Smooth muscle cell of the brain vasculature (primary cell): ENCODE results near the gene ESYT2.

Experiments
- DNase-seq: peaks from one replicate; pipeline ENCODE4 v3.0.0-alpha.2; 2012; ENCODE audit warnings: low read depth, low spot score

The ESYT2 gene

DNA sequence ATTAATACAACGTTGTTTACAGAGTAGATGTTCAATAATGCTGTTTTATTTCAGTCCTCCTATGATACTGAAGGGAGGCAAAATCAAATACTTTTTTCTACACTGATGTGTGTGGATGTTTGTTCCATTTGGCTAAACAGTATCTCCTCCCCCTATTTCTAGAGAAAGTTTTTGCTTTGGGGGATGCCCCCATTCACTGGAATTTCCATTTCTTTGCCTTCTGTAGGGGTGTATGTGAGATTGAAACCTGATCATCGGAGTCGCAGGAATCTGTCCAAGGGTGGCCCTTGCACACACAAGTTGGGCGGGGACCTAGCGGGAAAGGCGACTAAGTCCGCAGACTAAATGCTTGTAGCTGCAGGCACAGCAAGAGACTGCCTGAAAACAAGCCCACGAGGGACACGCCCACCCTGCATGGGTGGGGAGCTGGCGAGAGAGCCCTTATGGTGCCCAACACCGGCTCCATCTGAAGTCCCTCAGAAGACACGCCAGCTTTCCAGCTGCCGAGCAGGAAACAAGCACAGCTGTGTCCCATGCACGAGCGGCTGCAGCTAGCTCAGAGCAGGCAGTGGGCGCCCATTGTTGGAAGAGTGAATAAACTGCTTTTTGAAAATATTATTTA, 58.0 kb downstream of the ESYT2 start:
- DNase-seq = no peak

DNA sequence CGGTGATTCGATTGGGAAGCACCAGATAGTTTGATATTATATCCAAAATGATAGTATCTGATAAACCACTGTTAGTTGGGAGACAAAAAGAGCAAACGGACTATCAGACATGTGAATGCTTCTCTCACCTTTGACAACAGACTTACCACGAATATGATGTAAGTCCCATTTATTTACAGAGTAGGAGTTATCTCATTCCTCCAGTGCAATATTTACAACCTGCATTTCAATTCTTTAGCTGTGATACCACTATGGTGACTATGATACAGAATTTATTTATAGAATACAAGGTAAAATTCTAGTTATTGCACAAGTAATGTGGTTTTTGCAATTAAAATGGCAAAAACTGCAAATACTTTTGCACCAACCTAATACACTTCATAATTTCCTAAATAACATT, 61.6 kb downstream of the ESYT2 start:
- DNase-seq = no peak

DNA sequence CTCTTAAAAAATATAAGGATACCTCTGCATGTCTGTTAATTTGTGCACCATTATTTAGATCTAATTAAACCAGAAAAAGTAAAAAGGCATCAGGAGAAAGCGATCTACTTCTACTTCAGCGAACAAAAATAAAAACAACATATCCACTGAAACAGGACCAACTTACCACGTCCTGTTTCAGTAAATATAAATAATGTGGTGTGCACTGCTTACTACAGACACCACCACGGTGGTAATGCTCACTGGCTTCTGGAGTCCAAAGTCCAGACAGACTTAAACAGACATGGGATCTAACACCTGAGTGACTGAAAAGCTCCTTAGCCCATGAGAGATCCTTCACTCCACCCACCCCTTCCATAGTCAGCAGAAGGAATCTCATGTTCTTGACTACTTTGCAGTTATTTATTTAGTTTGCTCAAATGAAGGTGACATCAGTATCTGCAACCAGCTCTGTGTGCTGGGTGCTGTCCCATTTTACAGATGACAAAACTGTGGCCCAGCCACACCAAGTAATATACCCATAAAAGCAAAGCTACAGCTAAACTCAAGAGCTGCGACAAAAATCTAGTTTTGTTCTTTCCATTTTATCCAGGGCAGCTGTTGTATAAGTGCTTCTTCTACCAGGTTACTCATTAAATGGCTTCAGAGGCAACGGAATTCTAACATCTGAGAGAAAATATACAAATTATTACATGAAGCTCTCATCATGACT, 62.6 kb downstream of the ESYT2 start:
- DNase-seq = no peak

DNA sequence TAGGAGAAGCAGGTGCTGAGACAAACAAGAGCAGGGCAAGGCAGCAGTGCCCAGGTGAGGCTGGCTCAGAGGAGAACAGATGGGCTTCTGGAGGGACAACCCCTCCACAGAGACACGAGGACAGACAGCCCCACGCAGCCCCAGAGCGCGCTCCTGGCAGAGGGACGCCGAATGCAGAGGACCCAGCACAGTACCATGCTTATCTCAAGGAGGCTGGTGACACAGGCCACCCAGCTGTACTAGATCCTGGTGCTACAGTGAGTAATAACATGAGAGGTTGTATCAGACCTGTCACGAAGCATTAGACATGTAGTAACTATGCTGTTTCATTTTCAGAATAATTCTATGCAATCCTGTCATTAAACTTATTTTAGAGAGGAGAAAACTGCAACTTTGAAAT, 64.3 kb downstream of the ESYT2 start:
- no peak for DNase-seq

DNA sequence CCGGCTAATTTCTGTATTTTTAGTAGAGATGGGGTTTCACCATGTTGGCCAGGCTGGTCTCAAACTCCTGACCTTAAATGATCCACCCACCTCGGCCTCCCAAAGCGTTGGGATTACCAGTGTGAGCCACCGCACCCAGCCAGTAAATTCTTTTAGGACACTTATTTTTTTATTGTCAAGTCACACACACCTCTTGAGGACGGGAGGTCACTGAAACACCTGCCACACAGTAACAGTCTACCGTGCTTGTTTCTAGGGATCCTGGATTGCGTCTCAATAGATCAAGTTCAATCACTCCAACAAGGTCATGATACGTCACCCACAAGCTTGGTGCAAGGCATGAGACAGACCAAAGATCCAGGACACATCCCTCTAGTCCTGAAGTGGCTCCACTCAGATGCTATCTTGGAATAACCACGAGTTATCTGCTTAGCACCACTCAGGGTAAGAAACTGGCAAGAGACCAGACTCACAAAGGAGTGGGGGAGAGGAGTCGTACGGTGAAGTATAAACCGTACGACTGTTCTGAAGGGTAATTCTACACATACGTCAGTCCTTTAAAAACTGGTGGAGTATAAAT, 65.8 kb downstream of the ESYT2 start:
- DNase-seq = no peak

DNA sequence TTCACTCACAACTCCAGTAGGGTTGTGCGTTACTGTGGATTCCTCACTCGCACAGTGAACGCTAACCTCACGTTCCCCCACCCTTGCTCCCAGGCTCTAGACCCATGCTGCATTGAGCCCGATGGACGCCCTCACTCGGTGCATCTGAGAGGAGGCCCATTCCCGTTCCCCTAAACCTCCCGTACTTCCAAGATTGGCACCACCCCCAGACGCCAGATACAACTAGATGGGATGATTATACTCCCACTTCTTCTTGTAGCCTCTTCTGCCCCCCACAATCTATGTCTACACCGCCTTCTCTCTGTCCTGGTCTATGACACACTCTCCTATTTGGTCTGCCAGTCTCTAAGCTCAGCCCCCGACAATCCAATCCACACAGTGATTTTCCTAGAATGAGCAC, 67.4 kb downstream of the ESYT2 start:
- no peak for DNase-seq

DNA sequence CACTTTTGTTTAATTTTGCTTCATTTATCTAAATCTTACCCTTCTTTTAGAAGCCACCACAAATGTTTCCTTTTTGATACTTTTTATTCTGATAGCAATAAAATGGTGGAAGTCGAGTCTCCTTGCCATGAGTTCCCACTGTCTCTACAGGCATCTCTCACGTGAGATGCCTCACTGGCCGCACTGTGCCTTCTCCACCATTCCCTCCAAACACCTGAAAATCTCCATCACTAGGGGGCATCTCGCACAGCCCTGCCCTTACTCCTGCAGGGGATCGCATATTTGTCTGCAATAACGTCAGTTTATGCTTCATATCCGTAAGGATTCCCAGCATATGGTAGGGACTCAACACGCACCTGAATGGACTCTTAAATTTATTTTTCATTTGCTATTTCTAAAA, 68.4 kb downstream of the ESYT2 start:
- no peak for DNase-seq

DNA sequence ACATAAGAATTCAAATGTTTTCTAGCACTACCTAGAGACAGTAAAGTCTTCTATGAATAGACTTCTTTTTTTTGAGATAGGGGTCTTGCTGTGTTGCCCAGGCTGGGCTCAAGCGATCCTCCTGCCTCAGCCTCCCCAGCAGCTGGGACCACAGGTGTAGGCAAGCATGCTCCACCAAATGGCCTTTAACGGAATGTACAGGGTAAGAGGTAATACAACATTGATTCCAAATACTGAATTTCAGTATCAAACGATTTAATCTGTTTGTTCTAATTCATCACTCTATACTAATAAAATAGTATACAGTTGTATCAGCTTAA, 68.9 kb downstream of the ESYT2 start:
- DNase-seq = no peak

DNA sequence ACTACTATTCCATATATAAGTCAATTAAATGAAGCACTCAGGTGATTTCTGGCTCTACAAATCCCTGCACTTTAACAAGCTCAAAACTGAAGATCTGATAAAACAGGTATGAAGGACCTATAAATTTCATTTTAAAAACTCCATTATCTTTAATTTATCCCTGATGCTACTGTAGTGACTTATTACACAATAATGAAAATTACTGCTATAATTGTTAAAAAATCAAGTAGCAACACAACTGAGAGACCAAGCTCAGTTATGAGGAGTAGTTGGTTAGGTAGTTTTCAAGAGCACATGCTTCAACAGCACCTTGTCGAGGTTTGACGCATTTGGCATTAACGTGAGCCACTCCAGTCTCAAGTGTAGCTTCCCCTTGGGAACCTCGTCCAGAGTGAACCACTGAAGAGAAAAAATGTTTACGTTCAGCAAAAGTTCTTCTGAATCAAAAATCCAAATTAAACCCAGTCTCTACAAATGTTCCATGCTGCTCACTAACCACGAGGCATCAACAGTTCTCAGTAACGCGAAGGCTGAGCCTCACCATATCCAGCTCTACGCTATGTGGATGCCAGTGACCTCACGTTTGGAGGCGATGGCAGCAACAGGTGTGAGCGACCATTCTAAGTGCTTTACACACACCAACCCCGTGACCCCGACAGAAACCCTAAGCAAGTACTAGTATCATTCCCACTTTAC, 69.4 kb downstream of the ESYT2 start:
- no peak for DNase-seq

DNA sequence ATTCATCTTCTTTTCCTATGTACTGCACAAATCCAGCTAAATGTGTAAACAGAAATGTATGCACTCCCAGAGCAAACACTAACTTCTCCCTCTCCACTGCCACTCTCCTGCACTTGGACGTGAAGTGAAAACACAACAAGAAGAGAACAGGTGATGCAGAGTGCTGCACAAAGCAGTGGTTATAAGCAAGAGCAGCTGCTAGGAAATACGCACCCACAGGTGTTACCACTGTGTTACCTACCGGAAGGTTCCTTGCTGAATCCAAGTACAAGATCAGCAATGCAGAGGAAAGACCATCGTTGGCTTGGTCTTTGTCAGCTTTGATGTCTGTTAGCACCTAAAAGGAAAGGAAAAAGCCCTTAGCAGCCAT, 70.1 kb downstream of the ESYT2 start:
- DNase-seq = no peak

DNA sequence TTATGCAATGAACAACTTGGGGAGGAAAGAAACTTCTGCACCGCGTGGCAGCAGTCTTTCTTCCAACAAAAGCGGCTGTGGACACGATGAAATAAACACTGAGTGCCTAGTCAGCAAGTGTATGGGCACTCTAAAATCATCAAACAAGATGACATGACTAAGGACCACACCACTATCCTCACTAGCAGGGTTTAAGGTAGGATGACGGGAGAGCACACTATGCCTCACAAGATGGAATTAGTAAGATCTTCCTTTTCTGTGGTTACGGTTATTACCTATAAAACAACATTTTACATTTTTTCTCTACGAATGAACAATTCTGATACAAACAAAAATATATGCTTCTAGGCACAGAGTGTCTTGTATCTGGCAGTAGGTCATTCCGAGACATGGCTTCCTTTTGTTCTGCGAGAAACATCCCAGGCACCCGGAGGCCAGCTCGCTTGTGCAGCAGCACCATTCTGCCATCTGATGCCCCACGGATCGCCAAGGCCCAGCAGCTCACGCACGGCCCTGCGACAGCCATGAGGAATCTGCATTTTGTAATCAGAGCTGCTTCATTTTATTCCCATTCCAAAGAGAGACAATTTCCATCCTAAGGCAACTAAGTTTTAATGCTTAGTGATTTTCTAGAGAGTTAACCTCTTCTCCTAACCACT, 70.6 kb downstream of the ESYT2 start:
- no peak for DNase-seq

DNA sequence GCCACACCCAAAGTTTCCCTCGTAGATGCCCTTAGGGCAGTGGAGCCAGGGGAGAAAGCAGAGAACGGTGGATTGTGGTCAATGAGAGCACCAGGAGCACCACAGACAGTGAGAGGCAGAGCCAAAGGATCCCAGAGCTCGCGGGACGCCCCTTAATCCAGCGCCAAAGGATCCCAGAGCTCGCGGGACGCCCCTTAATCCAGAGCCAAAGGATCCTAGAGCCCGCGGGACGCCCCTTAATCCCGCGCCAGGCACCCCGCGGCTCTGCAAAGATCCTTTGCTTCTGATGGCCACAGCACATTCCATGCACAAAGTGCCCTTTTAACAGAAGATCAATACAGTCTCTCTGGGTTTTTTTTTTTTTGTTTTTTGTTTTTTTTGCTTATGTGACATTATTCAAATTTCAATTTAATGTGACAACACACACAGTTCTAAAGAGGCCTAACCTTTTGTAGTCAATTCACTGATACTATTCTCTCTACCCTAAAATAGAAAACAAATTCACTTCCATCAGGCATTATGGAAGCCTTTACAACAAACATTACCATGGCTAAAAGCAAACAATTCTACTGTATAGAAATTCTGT, 71.8 kb downstream of the ESYT2 start:
- DNase-seq = no peak

DNA sequence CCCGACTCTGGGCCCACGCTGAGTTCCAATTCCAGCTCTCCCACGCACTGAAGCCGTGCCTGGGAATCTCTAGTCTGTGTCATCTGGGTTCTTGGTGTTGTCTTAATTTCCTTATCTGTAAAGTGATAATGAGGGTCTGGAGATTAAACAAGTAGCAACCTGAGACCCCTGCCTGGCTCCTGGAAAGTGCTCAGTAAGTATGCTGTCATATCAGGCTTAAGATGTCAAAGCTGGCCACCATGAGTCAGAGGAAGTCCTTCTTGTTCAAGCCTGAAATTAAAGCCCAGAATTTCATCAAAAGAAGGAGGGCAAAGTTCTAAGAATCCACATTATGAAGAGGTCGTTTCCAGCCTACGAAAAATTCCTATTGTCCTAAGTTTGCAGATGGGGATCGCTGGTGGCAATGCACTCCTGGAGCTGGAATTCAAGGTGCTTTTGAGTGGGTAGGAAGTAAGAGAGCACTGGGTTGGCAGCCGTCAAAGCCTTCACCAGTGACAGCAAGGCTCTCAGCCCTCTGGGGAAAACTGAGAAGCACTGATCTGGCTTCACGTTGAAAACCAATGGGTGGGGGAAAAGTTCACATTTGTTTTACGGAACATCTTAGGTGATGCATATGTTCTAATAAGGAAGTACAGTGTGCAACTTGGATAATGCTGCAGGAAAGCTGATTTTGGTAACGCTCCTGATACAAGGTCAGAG, 74.4 kb downstream of the ESYT2 start:
- no peak for DNase-seq

DNA sequence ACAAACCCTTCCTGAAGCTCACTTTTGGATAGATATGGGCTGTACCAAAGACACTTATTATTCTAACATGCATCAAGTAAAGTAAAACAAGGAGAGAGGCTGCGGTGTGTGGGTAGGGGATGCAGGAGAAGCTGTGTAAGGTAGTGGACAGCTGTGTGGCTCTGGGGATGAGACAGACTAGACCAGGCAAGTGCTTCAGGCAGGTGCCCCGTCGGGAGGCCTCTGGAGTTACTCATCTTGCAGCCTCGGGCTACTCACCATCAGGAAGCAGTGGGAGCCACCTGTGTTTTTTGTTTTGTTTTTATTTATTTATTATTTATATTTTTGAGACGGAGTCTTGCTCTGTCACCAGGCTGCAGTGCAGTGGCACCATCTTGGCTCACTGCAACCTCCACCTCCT, 75.4 kb downstream of the ESYT2 start:
- no peak for DNase-seq

DNA sequence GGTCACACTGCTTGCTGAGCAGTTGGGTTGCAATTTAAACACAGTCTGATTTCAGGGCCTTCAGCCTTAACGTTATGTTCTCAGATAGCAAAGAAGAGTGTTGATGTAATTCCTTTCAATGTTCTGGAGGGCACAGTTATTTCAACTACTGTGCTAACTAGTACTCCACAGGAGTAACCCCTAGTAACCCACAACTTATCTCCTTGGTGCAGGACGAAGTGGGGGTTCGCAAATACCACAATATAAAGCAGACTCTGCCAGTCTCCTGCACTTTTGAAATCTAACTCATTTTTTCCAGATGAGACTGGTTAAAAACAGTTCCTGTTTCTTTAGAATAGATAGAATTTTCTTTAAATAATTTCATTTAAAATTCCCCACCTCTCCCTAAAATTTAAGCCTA, 77.6 kb downstream of the ESYT2 start:
- DNase-seq = no peak

DNA sequence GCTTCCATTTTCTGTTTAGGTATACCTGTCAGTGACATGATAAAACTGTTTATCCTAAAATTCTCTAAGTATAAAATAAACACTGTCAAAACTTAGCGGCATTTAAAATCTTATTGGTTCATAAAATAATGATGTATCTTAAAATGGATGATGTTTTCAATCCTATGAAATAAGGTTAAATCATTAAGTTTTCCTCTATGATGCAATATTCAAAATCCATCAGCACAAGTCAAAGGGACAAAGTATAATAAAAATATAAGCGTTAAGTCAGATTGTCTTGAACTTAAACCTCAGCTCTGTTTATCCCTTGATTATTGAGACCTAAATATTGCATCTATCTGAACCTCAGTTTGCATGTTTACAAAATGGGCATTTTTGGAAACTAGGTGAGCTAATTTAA, 78.1 kb downstream of the ESYT2 start:
- DNase-seq = no peak

DNA sequence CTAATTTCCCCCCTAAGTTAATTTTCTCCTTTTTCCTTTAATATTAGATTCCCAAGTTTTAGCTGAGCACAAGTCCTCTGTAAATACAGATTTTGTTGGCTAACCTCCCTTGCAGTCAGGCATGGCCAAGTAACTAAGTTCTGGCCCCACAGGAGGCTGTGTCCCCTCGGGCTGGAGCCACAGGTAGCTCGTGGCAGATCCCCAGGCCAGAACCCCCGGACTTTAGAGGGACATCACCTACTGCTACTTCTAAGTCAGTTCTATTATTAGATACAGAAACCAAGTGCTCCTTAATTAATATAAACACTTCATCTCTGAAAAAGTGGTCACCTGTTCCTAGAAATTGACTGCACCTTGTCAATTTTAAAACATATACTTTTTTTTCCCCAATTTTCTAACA, 78.6 kb downstream of the ESYT2 start:
- DNase-seq = no peak

DNA sequence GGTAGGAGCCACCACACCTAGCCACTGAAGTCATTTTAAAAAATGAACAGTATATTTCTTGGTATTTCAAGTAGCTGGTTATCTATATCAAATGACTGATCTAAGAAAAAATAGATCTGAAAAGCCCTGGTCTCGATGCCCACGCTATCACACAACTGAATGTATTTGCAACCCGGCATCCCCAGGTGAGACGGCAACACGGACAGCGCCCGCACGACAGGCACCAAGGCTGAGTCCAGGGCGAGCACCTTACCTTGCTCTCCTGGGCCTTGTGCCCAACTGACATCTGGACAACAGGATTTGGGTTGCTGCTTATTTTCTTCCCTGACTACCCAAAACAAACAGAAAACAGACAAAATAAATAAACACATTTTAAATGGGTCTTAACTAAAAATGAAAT, 79.9 kb downstream of the ESYT2 start:
- no peak for DNase-seq

DNA sequence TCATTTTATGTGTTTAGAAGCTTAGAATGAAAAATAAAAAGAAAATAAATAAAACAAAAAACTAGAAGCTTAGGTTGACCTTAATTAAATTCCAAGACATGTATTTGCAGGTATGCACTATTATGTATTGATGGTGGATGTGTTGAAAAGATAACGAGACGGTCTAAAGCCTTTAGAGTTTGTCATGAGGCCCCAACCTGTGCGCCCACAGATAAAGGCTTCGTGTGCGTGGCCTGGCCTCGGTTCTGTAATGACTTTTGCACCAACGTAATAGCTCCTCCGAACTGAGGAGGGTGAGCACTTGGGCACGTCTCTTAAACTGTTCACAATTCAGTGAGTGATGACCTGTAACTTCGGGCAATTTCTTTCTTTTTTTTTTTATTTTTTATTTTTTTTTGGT, 81.0 kb downstream of the ESYT2 start:
- DNase-seq = no peak

DNA sequence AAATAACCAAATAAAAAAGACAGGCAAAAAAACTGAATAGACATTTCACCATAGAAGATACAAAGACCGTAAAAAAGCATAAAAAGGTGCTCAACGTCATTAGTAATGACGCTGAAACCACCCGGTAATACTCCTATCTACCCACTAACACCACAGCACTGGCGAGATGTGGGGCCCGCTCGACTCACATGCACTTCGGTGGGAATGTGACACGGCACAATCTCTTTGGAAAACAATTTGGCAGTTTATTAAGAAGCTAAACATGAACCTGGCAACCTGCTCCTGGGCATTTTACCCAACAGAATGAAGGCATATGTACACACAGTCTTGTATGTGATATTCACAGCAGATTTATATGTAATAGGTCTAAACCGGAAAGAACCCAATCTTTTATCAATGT, 81.9 kb downstream of the ESYT2 start:
- DNase-seq = no peak

DNA sequence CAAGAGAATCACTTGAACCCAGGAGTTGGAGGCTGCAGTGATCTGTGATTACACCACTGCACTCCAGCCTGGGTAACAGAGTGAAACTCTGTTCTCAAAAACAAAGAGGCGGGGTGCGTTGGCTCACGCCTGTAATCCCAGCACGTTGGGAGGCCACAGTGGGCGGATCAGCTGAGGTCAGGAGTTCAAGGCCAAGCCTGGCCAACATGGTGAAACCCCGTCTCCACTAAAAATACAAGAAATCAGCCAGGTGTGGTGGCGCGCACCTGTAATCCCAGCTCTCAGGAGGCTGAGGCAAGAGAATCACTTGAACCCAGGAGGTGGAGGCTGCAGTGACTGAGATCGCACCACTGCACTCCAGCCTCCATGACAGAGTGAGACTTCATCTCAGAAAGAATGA, 82.4 kb downstream of the ESYT2 start:
- DNase-seq = no peak
